Suprapubic skin (tissue), 4 donors: Measurements from ENCODE around the gene ADAM21. TPM values are rescaled to one million over a fixed set of nuclear protein-coding genes. Genes with fewer than 3 reads are reported as not detected.
"Not testable (repeated sequence)": the region's sequence is repeated elsewhere in the genome, so short reads cannot be mapped to it uniquely, and the experiment has no call there.

ENCODE experiments used
- DNase-seq, 2 donors: peaks; one replicate each; pipeline ENCODE4 v3.0.0-alpha.2; 2019; ENCODE audit warnings: low spot score in 2 of 2
- H3K27ac ChIP-seq: fragments of 200-600 bp; sonication (generic); one replicate; pipeline ENCODE4 v1.5.1; 2019
- H3K27me3 ChIP-seq: fragments of 200-600 bp; sonication (generic); one replicate; pipeline ENCODE4 v1.5.1; 2019
- H3K36me3 ChIP-seq: fragments of 200-600 bp; sonication (generic); one replicate; pipeline ENCODE4 v1.5.1; 2019
- H3K4me1 ChIP-seq: fragments of 200-600 bp; sonication (generic); one replicate; pipeline ENCODE4 v1.5.1; 2019
- H3K4me3 ChIP-seq: fragments of 200-600 bp; sonication (generic); one replicate; pipeline ENCODE4 v1.5.1; 2019; ENCODE audit warnings: mild to moderate bottlenecking
- H3K9me3 ChIP-seq: fragments of 200-600 bp; sonication (generic); one replicate; pipeline ENCODE4 v1.5.1; 2019
- CTCF ChIP-seq, 2 donors: fragments of 200-600 bp in 1 of 2; fragments of 450-650 bp in 1 of 2; sonication (generic) in 1 of 2; IDR thresholded peaks; one replicate each; pipeline ENCODE4 v1.5.1; 2016 to 2019; ENCODE audit warnings: antibody characterized with exemption in 2 of 2, mild to moderate bottlenecking in 1 of 2, moderate library complexity in 1 of 2
- EP300 ChIP-seq: sonication (generic); formaldehyde crosslinking; IDR thresholded peaks from one replicate; pipeline ENCODE4 v1.6.1; 2017; ENCODE audit warnings: antibody characterized with exemption
- POLR2A ChIP-seq, 2 donors: fragments of 450-650 bp; IDR thresholded peaks; one replicate each; pipeline ENCODE4 v1.6.1; 2017; ENCODE audit warnings: antibody characterized with exemption in 2 of 2, mild to moderate bottlenecking in 2 of 2, moderate library complexity in 2 of 2
- POLR2AphosphoS5 ChIP-seq, 3 donors: sonication (generic); formaldehyde crosslinking; IDR thresholded peaks; one replicate each; pipeline ENCODE4 v1.6.1; 2017; ENCODE audit warnings: antibody characterized with exemption in 3 of 3
- WGBS: methylation state at CpG from one replicate; pipeline ENCODE4 v1.1.5; 2018; 5-methylcytosine and 5-hydroxymethylcytosine counted together
- total RNA-seq, 4 donors: library from RNA; depleted of rRNA; stranded (reverse); fragments of >200 nt; gene quantifications; one replicate each; pipeline ENCODE4 v1.1.0, GENCODE V29; 2016

The ADAM21 gene
- total RNA-seq, 4 donors from 2014 or later = not detected

- Histone ChIP-seq H3K27ac (no peak overlapping the region), H3K9me3 (no peaks in the 10 kb centered on the region), H3K27me3 (no peaks in the 10 kb centered on the region), H3K36me3 (no peaks in the 10 kb centered on the region), H3K4me3 (no peak overlapping the region), H3K4me1 (no peaks in the 10 kb centered on the region)
- no peak for DNase-seq
- no peak for TF ChIP-seq POLR2AphosphoS5 (IDR thresholded peaks at IDR 0.05)
- no peak for TF ChIP-seq EP300
- TF ChIP-seq CTCF (IDR thresholded peaks at IDR 0.05) = no peak
- no peak for TF ChIP-seq POLR2A (IDR thresholded peaks at IDR 0.05)
- whole genome bisulfite sequencing = 90% methylated on average over 4 of the region's 4 CpGs
Measured at GRCh38 chr14:70472253-70473159, 20.5 kb downstream of the ADAM21 start.

- no peaks in the 10 kb centered on the region for H3K27me3 ChIP-seq
- H3K27ac ChIP-seq = no peak overlapping the region
- no peak for DNase-seq
- H3K4me1 ChIP-seq = no peaks in the 10 kb centered on the region
- WGBS = 82% methylated on average over 2 of the region's 2 CpGs
- no peaks in the 10 kb centered on the region for H3K9me3 ChIP-seq
- H3K4me3 ChIP-seq = no peak overlapping the region
- no peaks in the 10 kb centered on the region for H3K36me3 ChIP-seq
- TF ChIP-seq POLR2A (IDR thresholded peaks at IDR 0.05) (no peak), EP300 (no peak), POLR2AphosphoS5 (IDR thresholded peaks at IDR 0.05) (no peak), CTCF (IDR thresholded peaks at IDR 0.05) (no peak)
Measured at GRCh38 chr14:70473825-70474224, 21.9 kb downstream of the ADAM21 start.

GRCh38 chr14:70475459-70475858 lies 23.5 kb downstream of the ADAM21 start:
- not testable (repeated sequence) for H3K9me3 ChIP-seq, H3K27ac ChIP-seq, H3K4me3 ChIP-seq, H3K36me3 ChIP-seq, H3K4me1 ChIP-seq, DNase-seq, H3K27me3 ChIP-seq
- WGBS = 92% methylated on average over 9 of the region's 13 CpGs

- not testable (repeated sequence) for H3K4me1 ChIP-seq, H3K4me3 ChIP-seq, H3K9me3 ChIP-seq, DNase-seq, H3K27me3 ChIP-seq, H3K36me3 ChIP-seq, H3K27ac ChIP-seq
- WGBS = 93% methylated on average over 16 of the region's 57 CpGs
Measured at GRCh38 chr14:70477356-70478105, 25.6 kb downstream of the ADAM21 start.

GRCh38 chr14:70489579-70490200 lies 37.7 kb downstream of the ADAM21 start:
- WGBS = 65% methylated on average over 2 of the region's 3 CpGs
- no peak for TF ChIP-seq POLR2A (IDR thresholded peaks at IDR 0.05)
- Histone ChIP-seq H3K36me3 (no peaks in the 10 kb centered on the region), H3K9me3 (peaks cover 16% of the 10 kb centered on the region), H3K4me1 (no peaks in the 10 kb centered on the region), H3K27ac (no peak overlapping the region), H3K4me3 (no peak overlapping the region), H3K27me3 (no peaks in the 10 kb centered on the region)
- no peak for DNase-seq

GRCh38 chr14:70498191-70498590 lies 46.2 kb downstream of the ADAM21 start:
- Histone ChIP-seq H3K27ac (no peak overlapping the region), H3K36me3 (no peaks in the 10 kb centered on the region), H3K9me3 (no peaks in the 10 kb centered on the region), H3K4me1 (no peaks in the 10 kb centered on the region), H3K4me3 (no peak overlapping the region), H3K27me3 (no peaks in the 10 kb centered on the region)
- TF ChIP-seq POLR2A (IDR thresholded peaks at IDR 0.05) (no peak), CTCF (IDR thresholded peaks at IDR 0.05) (no peak), EP300 (no peak), POLR2AphosphoS5 (IDR thresholded peaks at IDR 0.05) (no peak)
- no peak for DNase-seq

Other genes with a start within 250 kb of the ADAM21 start
- 10 to 100 TPM in 3 of 4 donors, 1 to 10 TPM in 1; 8.9 to 24.5 (median 20.8) TPM for gene COX16, start 92.5 kb upstream of the ADAM21 start, total RNA-seq
- 10 to 100 TPM; 10.1 to 25.9 (median 14.9) TPM for gene SYNJ2BP, start 35.1 kb upstream of the ADAM21 start, total RNA-seq
- 1 to 10 TPM in 2 of 4 donors, under 1 TPM in 2; 0.16 to 5.6 (median 0.89) TPM for gene ADAM20, start 82.8 kb downstream of the ADAM21 start, total RNA-seq
- gene MED6, start 148.5 kb downstream of the ADAM21 start, total RNA-seq = 10 to 100 TPM; 38.1 to 76.0 (median 42.1) TPM
- gene TTC9, start 189.7 kb downstream of the ADAM21 start, total RNA-seq = 1 to 10 TPM; 3.6 to 8.7 (median 4.7) TPM